Esophagus muscularis mucosa (tissue), 4 donors: Measurements from ENCODE around the gene COL25A1. TPM values are rescaled to one million over a fixed set of nuclear protein-coding genes. Genes with fewer than 3 reads are reported as not detected.
"Not testable (repeated sequence)": the region's sequence is repeated elsewhere in the genome, so short reads cannot be mapped to it uniquely, and the experiment has no call there.

Source experiments
- DNase-seq: peaks from one replicate; pipeline ENCODE4 v3.0.0-alpha.2; 2017; ENCODE audit errors: extremely low spot score
- H3K27ac ChIP-seq, 4 donors: fragments of 200-600 bp; sonication (generic); replicated peaks in 1 of 4; 1 replicate in 3 of 4; 2 replicates in 1 of 4; pipeline ENCODE4 v1.5.1; 2016 to 2019; ENCODE audit warnings: mild to moderate bottlenecking in 1 of 4
- H3K27me3 ChIP-seq, 4 donors: fragments of 200-600 bp; sonication (generic); one replicate each; pipeline versions ENCODE4 v1.5.1 to v1.6.0; 2016 to 2019
- H3K36me3 ChIP-seq, 4 donors: fragments of 200-600 bp; sonication (generic); one replicate each; pipeline ENCODE4 v1.5.1; 2016 to 2019
- H3K4me1 ChIP-seq, 4 donors: fragments of 200-600 bp; sonication (generic); one replicate each; pipeline ENCODE4 v1.5.1; 2016 to 2019
- H3K4me3 ChIP-seq, 4 donors: fragments of 200-600 bp; sonication (generic); 1 replicate in 2 of 4; 2 replicates in 2 of 4; pipeline ENCODE4 v1.5.1; 2016 to 2019; ENCODE audit warnings: mild to moderate bottlenecking in 4 of 4, moderate library complexity in 1 of 4
- H3K9me3 ChIP-seq, 4 donors: fragments of 200-600 bp; sonication (generic); 1 replicate in 3 of 4; 2 replicates in 1 of 4; pipeline ENCODE4 v1.5.1; 2016 to 2019
- EP300 ChIP-seq: sonication (generic); formaldehyde crosslinking; IDR thresholded peaks from one replicate; pipeline ENCODE4 v1.6.1; 2017; ENCODE audit warnings: antibody characterized with exemption
- POLR2A ChIP-seq: fragments of 450-650 bp; IDR thresholded peaks from one replicate; pipeline ENCODE4 v1.6.1; 2017; ENCODE audit warnings: antibody characterized with exemption, moderate library complexity, mild to moderate bottlenecking, low read depth
- POLR2AphosphoS5 ChIP-seq, 2 donors: sonication (generic); formaldehyde crosslinking; IDR thresholded peaks; one replicate each; pipeline ENCODE4 v1.6.1; 2017; ENCODE audit warnings: antibody characterized with exemption in 2 of 2
- WGBS: methylation state at CpG from one replicate; pipeline ENCODE4 v1.1.5; 2018; 5-methylcytosine and 5-hydroxymethylcytosine counted together
- intact Hi-C: fragments of 100-400 bp; cut with DNase I; formaldehyde crosslinking; loops from one replicate; pipeline ENCODE4 v1.15.1; 2023
- total RNA-seq, 4 donors: library from RNA; depleted of rRNA; stranded (reverse); fragments of >200 nt; gene quantifications; one replicate each; pipeline versions ENCODE4 v1.1.0 to v1.2.1, GENCODE V29; 2016
- TF ChIP-seq, protein P1 (sequence below), 3 experiments: fragments of 200-600 bp in 2 of 3; fragments of 450-650 bp in 1 of 3; sonication (generic) in 2 of 3; IDR thresholded peaks; one replicate each; pipeline ENCODE4 v1.5.1; 2017 to 2019; ENCODE audit warnings: antibody characterized with exemption in 3 of 3, mild to moderate bottlenecking in 2 of 3, moderate library complexity in 1 of 3

Gene COL25A1
- total RNA-seq, 4 donors from 2014 or later, result 1.0 to 3.7 (median 2.0) TPM

DNA sequence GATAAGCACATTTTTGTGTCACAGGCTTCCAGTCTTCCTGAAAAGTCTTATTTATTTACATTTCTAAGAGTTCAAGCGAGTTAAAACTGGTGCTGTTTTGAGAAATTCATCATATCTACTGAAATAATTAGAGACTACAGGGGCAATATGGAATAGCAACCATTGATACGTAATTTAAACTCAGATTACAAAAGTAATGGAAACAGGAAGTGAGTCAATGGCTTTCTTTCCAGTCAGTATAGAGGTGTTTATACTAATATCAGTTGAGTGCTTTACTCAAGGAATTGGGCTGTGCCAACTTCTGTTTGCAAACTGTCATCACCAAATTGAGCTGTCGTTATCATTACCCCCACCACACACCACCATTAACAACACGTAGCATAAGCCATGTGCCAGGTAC is 222.7 kb downstream of the COL25A1 start:
- Histone ChIP-seq H3K27me3 (no peaks in the 10 kb centered on the region), H3K4me3 (no peak overlapping the region), H3K9me3 (no peaks in the 10 kb centered on the region), H3K4me1 (peaks cover 0 to 10% (median 0%) of the 10 kb centered on the region in 4 donors), H3K36me3 (no peaks in the 10 kb centered on the region), H3K27ac (no peak overlapping the region)
- DNase-seq, result no peak
- intact Hi-C loops, result no loop called here
- TF ChIP-seq POLR2A, result no peak
- TF ChIP-seq EP300, result no peak
- TF ChIP-seq, protein P1, sequence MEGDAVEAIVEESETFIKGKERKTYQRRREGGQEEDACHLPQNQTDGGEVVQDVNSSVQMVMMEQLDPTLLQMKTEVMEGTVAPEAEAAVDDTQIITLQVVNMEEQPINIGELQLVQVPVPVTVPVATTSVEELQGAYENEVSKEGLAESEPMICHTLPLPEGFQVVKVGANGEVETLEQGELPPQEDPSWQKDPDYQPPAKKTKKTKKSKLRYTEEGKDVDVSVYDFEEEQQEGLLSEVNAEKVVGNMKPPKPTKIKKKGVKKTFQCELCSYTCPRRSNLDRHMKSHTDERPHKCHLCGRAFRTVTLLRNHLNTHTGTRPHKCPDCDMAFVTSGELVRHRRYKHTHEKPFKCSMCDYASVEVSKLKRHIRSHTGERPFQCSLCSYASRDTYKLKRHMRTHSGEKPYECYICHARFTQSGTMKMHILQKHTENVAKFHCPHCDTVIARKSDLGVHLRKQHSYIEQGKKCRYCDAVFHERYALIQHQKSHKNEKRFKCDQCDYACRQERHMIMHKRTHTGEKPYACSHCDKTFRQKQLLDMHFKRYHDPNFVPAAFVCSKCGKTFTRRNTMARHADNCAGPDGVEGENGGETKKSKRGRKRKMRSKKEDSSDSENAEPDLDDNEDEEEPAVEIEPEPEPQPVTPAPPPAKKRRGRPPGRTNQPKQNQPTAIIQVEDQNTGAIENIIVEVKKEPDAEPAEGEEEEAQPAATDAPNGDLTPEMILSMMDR (IDR thresholded peaks at IDR 0.05), result no peak
- no peak for TF ChIP-seq POLR2AphosphoS5 (IDR thresholded peaks at IDR 0.05)
- 66% methylated on average over 4 of the region's 4 CpGs for WGBS

- DNase-seq, result no peak
- intact Hi-C loops, result no loop called here
- TF ChIP-seq EP300 (no peak), POLR2A (no peak), POLR2AphosphoS5 (IDR thresholded peaks at IDR 0.05) (no peak)
- TF ChIP-seq, protein P1 (IDR thresholded peaks at IDR 0.05), result no peak
- no peak overlapping the region for H3K4me3 ChIP-seq
- no peaks in the 10 kb centered on the region for H3K36me3 ChIP-seq
- no peaks in the 10 kb centered on the region for H3K27me3 ChIP-seq
- no peak overlapping the region for H3K27ac ChIP-seq
- H3K9me3 ChIP-seq, result no peaks in the 10 kb centered on the region
- H3K4me1 ChIP-seq, result peaks cover 0 to 10% (median 0%) of the 10 kb centered on the region in 4 donors
- WGBS, result 57% methylated on average over 2 of the region's 2 CpGs
These were observed 223.3 kb downstream of the COL25A1 start for GRCh38 chr4:109079201-109079600.

DNA sequence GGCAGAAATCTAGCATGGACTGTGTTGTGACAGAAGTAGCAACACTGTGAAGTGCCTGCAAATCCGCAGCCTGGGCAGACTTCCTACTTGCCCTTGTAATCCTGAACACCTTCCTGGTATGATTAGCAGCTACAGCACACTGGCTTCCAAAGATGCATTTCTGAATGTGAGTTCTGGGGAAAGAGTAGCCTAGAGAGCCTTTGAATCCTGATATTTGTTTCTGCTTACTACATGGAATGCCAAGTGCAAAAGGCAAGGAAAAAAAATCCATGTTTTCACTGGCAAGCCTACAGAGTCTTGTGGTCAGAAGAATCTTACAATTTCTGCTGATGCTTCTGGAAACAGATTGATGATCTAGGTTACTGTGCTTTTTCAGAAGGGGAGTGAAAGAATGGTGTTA is 223.7 kb downstream of the COL25A1 start:
- DNase-seq, result no peak
- Histone ChIP-seq H3K27me3 (no peaks in the 10 kb centered on the region), H3K9me3 (no peaks in the 10 kb centered on the region), H3K4me1 (peaks cover 0 to 10% (median 0%) of the 10 kb centered on the region in 4 donors), H3K4me3 (no peak overlapping the region), H3K36me3 (no peaks in the 10 kb centered on the region), H3K27ac (no peak overlapping the region)
- intact Hi-C loops, result no loop called here
- TF ChIP-seq POLR2A (no peak), POLR2AphosphoS5 (IDR thresholded peaks at IDR 0.05) (no peak), EP300 (no peak)
- TF ChIP-seq, protein P1 (IDR thresholded peaks at IDR 0.05), result no peak
- WGBS, result 54% methylated on average over 1 of the region's 1 CpG

DNA sequence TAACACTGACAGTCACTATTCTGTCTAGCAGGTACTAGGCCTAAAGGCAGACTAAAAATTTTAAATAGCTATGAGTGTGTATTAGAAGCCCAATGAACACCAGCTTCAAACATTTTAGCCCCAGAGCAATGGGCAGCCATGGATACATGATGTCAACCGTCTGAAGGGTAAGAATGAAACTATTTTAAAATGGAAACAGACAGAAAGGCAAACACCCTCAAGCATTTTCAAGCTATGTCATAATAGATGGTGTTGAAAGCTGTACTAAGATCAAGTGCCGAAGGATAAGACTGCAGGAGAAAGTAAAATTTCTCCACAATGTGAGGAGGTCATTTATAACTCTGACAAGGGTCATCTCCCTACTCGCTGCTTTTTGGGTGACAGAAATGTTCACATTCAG is 225.0 kb downstream of the COL25A1 start:
- H3K27me3 ChIP-seq, result no peaks in the 10 kb centered on the region
- H3K27ac ChIP-seq, result no peak overlapping the region
- peaks cover 0 to 10% (median 0%) of the 10 kb centered on the region in 4 donors for H3K4me1 ChIP-seq
- H3K9me3 ChIP-seq, result no peaks in the 10 kb centered on the region
- WGBS, result 82% methylated on average over 3 of the region's 3 CpGs
- no peaks in the 10 kb centered on the region for H3K36me3 ChIP-seq
- no peak for DNase-seq
- no peak for TF ChIP-seq EP300
- no peak for TF ChIP-seq POLR2A
- H3K4me3 ChIP-seq, result no peak overlapping the region
- intact Hi-C loops, result no loop called here

DNA sequence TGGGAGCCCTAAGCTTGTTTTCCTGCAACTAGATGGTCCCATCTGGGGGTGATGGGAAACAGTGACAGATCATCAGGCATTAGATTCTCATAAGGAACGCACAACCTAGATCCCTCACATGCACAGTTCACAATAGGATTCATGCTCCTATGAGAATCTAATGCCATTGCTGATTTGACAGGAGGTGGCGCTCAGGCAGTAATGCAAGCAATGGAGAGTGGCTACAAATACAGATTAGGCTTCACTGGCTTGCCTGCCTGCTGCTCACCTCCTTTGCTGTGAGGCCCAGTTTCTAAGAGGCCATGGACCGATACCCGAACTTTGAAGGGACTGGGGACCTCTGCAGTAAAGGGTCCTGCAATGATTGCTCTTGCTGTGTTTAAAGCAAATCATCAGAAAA is 225.7 kb downstream of the COL25A1 start:
- WGBS, result 96% methylated on average over 4 of the region's 4 CpGs
- H3K36me3 ChIP-seq, intact Hi-C loops, H3K4me1 ChIP-seq, H3K4me3 ChIP-seq, H3K27me3 ChIP-seq, H3K9me3 ChIP-seq, H3K27ac ChIP-seq, DNase-seq: not testable (repeated sequence)

DNA sequence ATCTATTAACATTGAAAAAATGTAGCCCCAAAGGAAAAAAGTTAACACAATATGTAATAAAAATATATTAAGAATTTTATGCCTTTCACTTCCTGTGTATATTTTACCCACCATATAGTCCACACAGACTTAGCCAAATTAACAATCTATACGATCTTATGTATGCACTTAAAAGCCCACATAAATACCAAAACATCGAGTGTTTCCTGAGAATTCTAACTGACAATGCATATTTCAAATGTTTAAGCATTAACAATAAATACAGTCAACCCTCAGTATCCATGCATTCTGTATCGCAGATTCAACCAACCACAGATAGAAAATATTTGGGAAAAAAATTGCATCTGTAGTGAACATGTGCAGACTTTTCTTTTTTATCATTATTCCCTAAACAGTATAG is 226.8 kb downstream of the COL25A1 start:
- Histone ChIP-seq H3K27ac (no peak overlapping the region), H3K36me3 (no peaks in the 10 kb centered on the region), H3K4me3 (no peak overlapping the region), H3K4me1 (peaks cover 0 to 10% (median 0%) of the 10 kb centered on the region in 4 donors), H3K9me3 (no peaks in the 10 kb centered on the region), H3K27me3 (no peaks in the 10 kb centered on the region)
- intact Hi-C loops, result no loop called here
- no peak for DNase-seq
- TF ChIP-seq POLR2A, result no peak
- 86% methylated on average over 3 of the region's 3 CpGs for WGBS
